NCI-H1092 treated with DMSO at 0.1 percent for 48 hours (cell line): ENCODE measurements around the gene HJV.
A peak's percentile ranks its signal among the peaks of the same experiment; 100 is the strongest.

Source experiments
- DNase-seq: peaks from one replicate; lab custom pipeline; 2025; lab: John Stamatoyannopoulos, UW

The HJV gene

GRCh38 chr1:145993618-145994390 is 27.7 kb downstream of the HJV start:
- no peak for DNase-seq

GRCh38 chr1:145992958-145993617 is 28.4 kb downstream of the HJV start:
- DNase-seq: no peak

GRCh38 chr1:145992502-145992936 is 29.0 kb downstream of the HJV start:
- no peak for DNase-seq

- no peak for DNase-seq
Measured at GRCh38 chr1:145991735-145992412, 29.7 kb downstream of the HJV start.

- peak; percentile 39 for DNase-seq
Measured at GRCh38 chr1:145990249-145990855, 31.2 kb downstream of the HJV start.

GRCh38 chr1:145988773-145989172 is 32.8 kb downstream of the HJV start:
- no peak for DNase-seq

- no peak for DNase-seq
Measured at GRCh38 chr1:145987926-145988325, 33.6 kb downstream of the HJV start.

- DNase-seq: no peak
Measured at GRCh38 chr1:145986551-145986950, 35.0 kb downstream of the HJV start.

- peak; percentile 59 for DNase-seq
Measured at GRCh38 chr1:145985502-145986439, 35.8 kb downstream of the HJV start.

GRCh38 chr1:145985129-145985501 is 36.4 kb downstream of the HJV start:
- no peak for DNase-seq

- DNase-seq: no peak
Measured at GRCh38 chr1:145983960-145984830, 37.3 kb downstream of the HJV start.

GRCh38 chr1:145983206-145983675 is 38.3 kb downstream of the HJV start:
- DNase-seq: no peak

- DNase-seq: no peak
Measured at GRCh38 chr1:145982010-145982723, 39.4 kb downstream of the HJV start.

GRCh38 chr1:145980457-145980994 is 41.0 kb downstream of the HJV start:
- no peak for DNase-seq

GRCh38 chr1:145979746-145980456 is 41.6 kb downstream of the HJV start:
- no peak for DNase-seq

- no peak for DNase-seq
Measured at GRCh38 chr1:145978854-145979745, 42.4 kb downstream of the HJV start.

GRCh38 chr1:145978471-145978853 is 43.1 kb downstream of the HJV start:
- no peak for DNase-seq
